ENCODE results near the gene ALDH1B1.
"Not testable (repeated sequence)": the region's sequence is repeated elsewhere in the genome, so short reads cannot be mapped to it uniquely, and the experiment has no call there.

Gene ALDH1B1

DNA sequence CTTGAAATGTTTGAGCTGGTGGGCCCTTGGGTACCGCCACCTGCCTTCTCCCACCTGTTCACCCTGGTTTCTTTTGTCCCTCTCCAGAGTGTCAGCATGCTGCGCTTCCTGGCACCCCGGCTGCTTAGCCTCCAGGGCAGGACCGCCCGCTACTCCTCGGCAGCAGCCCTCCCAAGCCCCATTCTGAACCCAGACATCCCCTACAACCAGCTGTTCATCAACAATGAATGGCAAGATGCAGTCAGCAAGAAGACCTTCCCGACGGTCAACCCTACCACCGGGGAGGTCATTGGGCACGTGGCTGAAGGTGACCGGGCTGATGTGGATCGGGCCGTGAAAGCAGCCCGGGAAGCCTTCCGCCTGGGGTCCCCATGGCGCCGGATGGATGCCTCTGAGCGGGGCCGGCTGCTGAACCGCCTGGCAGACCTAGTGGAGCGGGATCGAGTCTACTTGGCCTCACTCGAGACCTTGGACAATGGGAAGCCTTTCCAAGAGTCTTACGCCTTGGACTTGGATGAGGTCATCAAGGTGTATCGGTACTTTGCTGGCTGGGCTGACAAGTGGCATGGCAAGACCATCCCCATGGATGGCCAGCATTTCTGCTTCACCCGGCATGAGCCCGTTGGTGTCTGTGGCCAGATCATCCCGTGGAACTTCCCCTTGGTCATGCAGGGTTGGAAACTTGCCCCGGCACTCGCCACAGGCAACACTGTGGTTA, 3.3 kb downstream of the ALDH1B1 start:
- Histone ChIP-seq H3K4me2 (ENCODE audit: insufficient read depth, low read length, poor library complexity, severe bottlenecking) (no peak overlapping the region), H4K8ac (ENCODE audit: low read depth, low read length) (no peak overlapping the region), H3K27me3 (ENCODE audit: control insufficient read depth in 3 of 3, insufficient read depth in 3 of 3, low read depth in 1 of 3, low read length in 3 of 3) (peaks cover 0 to 3% (median 0%) of the 10 kb centered on the region in 3 experiments), H3K36me3 (replicated peaks in 1 of 2; ENCODE audit: control insufficient read depth in 2 of 2, insufficient read depth in 2 of 2, low read length in 2 of 2) (peaks cover 29 to 50% of the 10 kb centered on the region in 2 donors), H3K79me1 (ENCODE audit: low read depth, low read length) (peaks cover 5% of the 10 kb centered on the region), H2BK120ac (ENCODE audit: low read depth, low read length) (peak overlapping the region; percentile 43), H3K18ac (ENCODE audit: low read length) (no peak overlapping the region), H2AK5ac (ENCODE audit: low read depth, low read length) (peak overlapping the region; percentile 22), H2BK15ac (ENCODE audit: low read length) (no peak overlapping the region), H3K4me1 (ENCODE audit: control insufficient read depth in 2 of 2, insufficient read depth in 1 of 2, low read depth in 1 of 2, low read length in 2 of 2) (peaks cover 7% of the 10 kb centered on the region in 2 donors), H2BK12ac (ENCODE audit: low read length) (no peak overlapping the region), H4K91ac (ENCODE audit: low read depth, low read length, poor library complexity) (no peak overlapping the region), H3K4me3 (ENCODE audit: low read length in 2 of 2) (no peak overlapping the region), H2BK5ac (ENCODE audit: low read length) (peak overlapping the region; percentile 40), H2AFZ (ENCODE audit: low read length) (no peak overlapping the region), H3K9ac (ENCODE audit: low read depth, low read length, poor library complexity) (no peak overlapping the region), H3K27ac (replicated peaks; ENCODE audit: low read length) (no peak overlapping the region), H3K4ac (ENCODE audit: low read length) (no peak overlapping the region), H3K23ac (ENCODE audit: low read depth, low read length, poor library complexity) (no peak overlapping the region), H3K9me3 (replicated peaks in 1 of 2; ENCODE audit: control insufficient read depth in 2 of 2, insufficient read depth in 1 of 2, low read depth in 1 of 2, low read length in 2 of 2) (no peaks in the 10 kb centered on the region), H3K14ac (ENCODE audit: low read length) (no peak overlapping the region)
- no CpG with 5 or more reads among the region's 30 CpGs for WGBS, 2 donors (ENCODE audit: extremely low coverage in 2 of 2, insufficient read length in 2 of 2, insufficient replicate concordance in 1 of 2)
- DNase-seq (ENCODE audit: low spot score): no peak

GRCh38 chr9:38396371-38396671, 3.8 kb downstream of the ALDH1B1 start:
- Histone ChIP-seq H3K9me3 (replicated peaks in 1 of 2; ENCODE audit: control insufficient read depth in 2 of 2, insufficient read depth in 1 of 2, low read depth in 1 of 2, low read length in 2 of 2) (no peaks in the 10 kb centered on the region), H3K27ac (replicated peaks; ENCODE audit: low read length) (no peak overlapping the region), H3K79me1 (ENCODE audit: low read depth, low read length) (peaks cover 5% of the 10 kb centered on the region), H2BK15ac (ENCODE audit: low read length) (no peak overlapping the region), H3K9ac (ENCODE audit: low read depth, low read length, poor library complexity) (peak overlapping the region; percentile 45), H4K91ac (ENCODE audit: low read depth, low read length, poor library complexity) (no peak overlapping the region), H2BK5ac (ENCODE audit: low read length) (no peak overlapping the region), H2AFZ (ENCODE audit: low read length) (no peak overlapping the region), H3K4me2 (ENCODE audit: insufficient read depth, low read length, poor library complexity, severe bottlenecking) (no peak overlapping the region), H3K14ac (ENCODE audit: low read length) (no peak overlapping the region), H3K23ac (ENCODE audit: low read depth, low read length, poor library complexity) (no peak overlapping the region), H3K36me3 (replicated peaks in 1 of 2; ENCODE audit: control insufficient read depth in 2 of 2, insufficient read depth in 2 of 2, low read length in 2 of 2) (peaks cover 29 to 50% of the 10 kb centered on the region in 2 donors), H2BK120ac (ENCODE audit: low read depth, low read length) (no peak overlapping the region), H4K8ac (ENCODE audit: low read depth, low read length) (no peak overlapping the region), H2BK12ac (ENCODE audit: low read length) (no peak overlapping the region), H3K18ac (ENCODE audit: low read length) (no peak overlapping the region), H3K27me3 (ENCODE audit: control insufficient read depth in 3 of 3, insufficient read depth in 3 of 3, low read depth in 1 of 3, low read length in 3 of 3) (peaks cover 0 to 2% (median 0%) of the 10 kb centered on the region in 3 experiments), H3K4me3 (ENCODE audit: low read length in 2 of 2) (no peak overlapping the region), H3K4me1 (ENCODE audit: control insufficient read depth in 2 of 2, insufficient read depth in 1 of 2, low read depth in 1 of 2, low read length in 2 of 2) (peaks cover 8 to 9% of the 10 kb centered on the region in 2 donors), H2AK5ac (ENCODE audit: low read depth, low read length) (no peak overlapping the region), H3K4ac (ENCODE audit: low read length) (no peak overlapping the region)
- no CpG with 5 or more reads among the region's 10 CpGs for WGBS, 2 donors (ENCODE audit: extremely low coverage in 2 of 2, insufficient read length in 2 of 2, insufficient replicate concordance in 1 of 2)
- DNase-seq (ENCODE audit: low spot score): no peak

GRCh38 chr9:38399191-38399590, 6.7 kb downstream of the ALDH1B1 start:
- H3K36me3 ChIP-seq (replicated peaks in 1 of 2; ENCODE audit: control insufficient read depth in 2 of 2, insufficient read depth in 2 of 2, low read length in 2 of 2): peaks cover 29 to 50% of the 10 kb centered on the region in 2 donors
- not testable (repeated sequence) for H3K23ac ChIP-seq (ENCODE audit: low read depth, low read length, poor library complexity); H3K9ac ChIP-seq (ENCODE audit: low read depth, low read length, poor library complexity); H2AFZ ChIP-seq (ENCODE audit: low read length); H3K14ac ChIP-seq (ENCODE audit: low read length); H3K27ac ChIP-seq (replicated peaks; ENCODE audit: low read length); H3K18ac ChIP-seq (ENCODE audit: low read length); H2BK120ac ChIP-seq (ENCODE audit: low read depth, low read length); H3K4me3 ChIP-seq (ENCODE audit: low read length in 2 of 2); DNase-seq (ENCODE audit: low spot score); H3K4me2 ChIP-seq (ENCODE audit: insufficient read depth, low read length, poor library complexity, severe bottlenecking); H3K27me3 ChIP-seq (ENCODE audit: control insufficient read depth in 3 of 3, insufficient read depth in 3 of 3, low read depth in 1 of 3, low read length in 3 of 3); H3K4me1 ChIP-seq (ENCODE audit: control insufficient read depth in 2 of 2, insufficient read depth in 1 of 2, low read depth in 1 of 2, low read length in 2 of 2); H3K79me1 ChIP-seq (ENCODE audit: low read depth, low read length); H2BK15ac ChIP-seq (ENCODE audit: low read length); H2BK5ac ChIP-seq (ENCODE audit: low read length); H3K4ac ChIP-seq (ENCODE audit: low read length); H2AK5ac ChIP-seq (ENCODE audit: low read depth, low read length); H3K9me3 ChIP-seq (replicated peaks in 1 of 2; ENCODE audit: control insufficient read depth in 2 of 2, insufficient read depth in 1 of 2, low read depth in 1 of 2, low read length in 2 of 2); H4K91ac ChIP-seq (ENCODE audit: low read depth, low read length, poor library complexity); H4K8ac ChIP-seq (ENCODE audit: low read depth, low read length); H2BK12ac ChIP-seq (ENCODE audit: low read length)
- no CpG with 5 or more reads among the region's 1 CpG for WGBS, 2 donors (ENCODE audit: extremely low coverage in 2 of 2, insufficient read length in 2 of 2, insufficient replicate concordance in 1 of 2)

GRCh38 chr9:38401994-38402393, 9.5 kb downstream of the ALDH1B1 start:
- no peak overlapping the region for H3K4me2 ChIP-seq (ENCODE audit: insufficient read depth, low read length, poor library complexity, severe bottlenecking)
- H3K14ac ChIP-seq (ENCODE audit: low read length): no peak overlapping the region
- H3K79me1 ChIP-seq (ENCODE audit: low read depth, low read length): no peaks in the 10 kb centered on the region
- no peak for DNase-seq (ENCODE audit: low spot score)
- H2AK5ac ChIP-seq (ENCODE audit: low read depth, low read length): no peak overlapping the region
- H3K4me3 ChIP-seq (ENCODE audit: low read length in 2 of 2): no peak overlapping the region
- H2BK12ac ChIP-seq (ENCODE audit: low read length): no peak overlapping the region
- no peak overlapping the region for H2AFZ ChIP-seq (ENCODE audit: low read length)
- no CpG with 5 or more reads among the region's 6 CpGs for WGBS, 2 donors (ENCODE audit: extremely low coverage in 2 of 2, insufficient read length in 2 of 2, insufficient replicate concordance in 1 of 2)
- no peak overlapping the region for H4K8ac ChIP-seq (ENCODE audit: low read depth, low read length)
- H4K91ac ChIP-seq (ENCODE audit: low read depth, low read length, poor library complexity): no peak overlapping the region
- no peak overlapping the region for H2BK15ac ChIP-seq (ENCODE audit: low read length)
- H3K4me1 ChIP-seq (ENCODE audit: control insufficient read depth in 2 of 2, insufficient read depth in 1 of 2, low read depth in 1 of 2, low read length in 2 of 2): peaks cover 2 to 4% of the 10 kb centered on the region in 2 donors
- H3K18ac ChIP-seq (ENCODE audit: low read length): no peak overlapping the region
- no peak overlapping the region for H2BK120ac ChIP-seq (ENCODE audit: low read depth, low read length)
- no peak overlapping the region for H3K4ac ChIP-seq (ENCODE audit: low read length)
- H3K9ac ChIP-seq (ENCODE audit: low read depth, low read length, poor library complexity): no peak overlapping the region
- peaks cover 13 to 47% of the 10 kb centered on the region in 2 donors for H3K36me3 ChIP-seq (replicated peaks in 1 of 2; ENCODE audit: control insufficient read depth in 2 of 2, insufficient read depth in 2 of 2, low read length in 2 of 2)
- H3K27ac ChIP-seq (replicated peaks; ENCODE audit: low read length): no peak overlapping the region
- H3K27me3 ChIP-seq (ENCODE audit: control insufficient read depth in 3 of 3, insufficient read depth in 3 of 3, low read depth in 1 of 3, low read length in 3 of 3): no peaks in the 10 kb centered on the region
- H3K23ac ChIP-seq (ENCODE audit: low read depth, low read length, poor library complexity): no peak overlapping the region
- H2BK5ac ChIP-seq (ENCODE audit: low read length): no peak overlapping the region
- no peaks in the 10 kb centered on the region for H3K9me3 ChIP-seq (replicated peaks in 1 of 2; ENCODE audit: control insufficient read depth in 2 of 2, insufficient read depth in 1 of 2, low read depth in 1 of 2, low read length in 2 of 2)
